ENCODE results near the gene SERPINI1.

- TF ChIP-seq CTCF (IDR thresholded peaks at IDR 0.05): no peak
- no peak for TF ChIP-seq EP300 (IDR thresholded peaks at IDR 0.05)
- no peak for TF ChIP-seq POLR2A (IDR thresholded peaks at IDR 0.05)
- TF ChIP-seq POLR2AphosphoS5 (IDR thresholded peaks at IDR 0.05): no peak
Observed at GRCh38 chr3:167863811-167864551, 128.5 kb downstream of the SERPINI1 start.
